Gastroesophageal sphincter (tissue), 3 donors: Measurements from ENCODE around the gene NEK2.

Experiments
- CTCF ChIP-seq, 4 experiments: fragments of 200-600 bp in 2 of 4; fragments of 450-650 bp in 2 of 4; sonication (generic) in 1 of 4; IDR thresholded peaks; one replicate each; pipeline ENCODE4 v1.5.1; 2017 to 2019; ENCODE audit warnings: antibody characterized with exemption in 4 of 4, mild to moderate bottlenecking in 2 of 4, moderate library complexity in 2 of 4
- EP300 ChIP-seq: sonication (generic); formaldehyde crosslinking; IDR thresholded peaks from one replicate; pipeline ENCODE4 v1.6.1; 2017; ENCODE audit warnings: antibody characterized with exemption, mild to moderate bottlenecking
- POLR2A ChIP-seq, 2 donors: fragments of 450-650 bp; IDR thresholded peaks; one replicate each; pipeline ENCODE4 v1.6.1; 2017; ENCODE audit warnings: antibody characterized with exemption in 2 of 2, mild to moderate bottlenecking in 2 of 2, moderate library complexity in 1 of 2
- POLR2AphosphoS5 ChIP-seq: sonication (generic); formaldehyde crosslinking; IDR thresholded peaks from one replicate; pipeline ENCODE4 v1.6.1; 2017; ENCODE audit warnings: antibody characterized with exemption

- TF ChIP-seq CTCF (IDR thresholded peaks at IDR 0.05) = no peak
- TF ChIP-seq EP300 = no peak
- TF ChIP-seq POLR2A (IDR thresholded peaks at IDR 0.05) = no peak
- TF ChIP-seq POLR2AphosphoS5 = no peak
Measured at GRCh38 chr1:211715971-211716370, 40.5 kb upstream of the NEK2 start.
